HEK293T (cell line): ENCODE data around the gene RAPSN.

ENCODE experiments used
- BHLHE40 ChIP-seq: fragments of 450-650 bp; IDR thresholded peaks from 2 replicates; pipeline ENCODE4 v1.6.1; 2016; ENCODE audit warnings: mild to moderate bottlenecking, moderate library complexity, borderline replicate concordance
- FOXA1 ChIP-seq: fragments of 450-650 bp; IDR thresholded peaks from 2 replicates; pipeline ENCODE4 v1.6.1; 2016; ENCODE audit warnings: mild to moderate bottlenecking
- SUZ12 ChIP-seq: fragments of 450-650 bp; IDR thresholded peaks from 2 replicates; pipeline ENCODE4 v1.6.1; 2016; ENCODE audit warnings: mild to moderate bottlenecking

DNA sequence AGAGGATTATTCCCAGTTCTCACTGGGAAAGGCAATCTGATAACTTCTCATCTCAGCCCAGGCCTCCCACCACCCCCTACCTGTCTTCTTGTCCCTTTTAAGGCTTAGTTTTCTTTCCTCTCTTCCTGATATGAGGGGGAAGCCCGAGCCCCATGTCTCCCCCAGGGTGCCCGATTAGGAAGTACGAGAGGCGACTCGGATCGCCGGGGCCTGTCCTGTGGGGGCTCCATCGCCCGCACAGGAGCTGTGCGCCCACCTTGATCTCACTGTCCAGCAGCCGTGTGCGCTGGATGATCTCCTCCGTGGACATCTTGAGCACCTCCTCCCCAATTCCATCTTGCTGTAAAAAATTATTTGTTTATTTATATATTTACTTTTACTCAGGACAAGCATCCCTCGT is 23.3 kb downstream of the RAPSN start:
- TF ChIP-seq SUZ12 (no peak), FOXA1 (no peak), BHLHE40 (no peak)
